Measurements from ENCODE around the gene ATRAID. TPM values are rescaled to one million over a fixed set of nuclear protein-coding genes. Genes with fewer than 3 reads are reported as not detected.

Gene ATRAID
- total RNA-seq, 1 donor from 2014 or later: 284 TPM

GRCh38 chr2:27245626-27246025 is 33.8 kb downstream of the ATRAID start:
- TF ChIP-seq, protein P1, sequence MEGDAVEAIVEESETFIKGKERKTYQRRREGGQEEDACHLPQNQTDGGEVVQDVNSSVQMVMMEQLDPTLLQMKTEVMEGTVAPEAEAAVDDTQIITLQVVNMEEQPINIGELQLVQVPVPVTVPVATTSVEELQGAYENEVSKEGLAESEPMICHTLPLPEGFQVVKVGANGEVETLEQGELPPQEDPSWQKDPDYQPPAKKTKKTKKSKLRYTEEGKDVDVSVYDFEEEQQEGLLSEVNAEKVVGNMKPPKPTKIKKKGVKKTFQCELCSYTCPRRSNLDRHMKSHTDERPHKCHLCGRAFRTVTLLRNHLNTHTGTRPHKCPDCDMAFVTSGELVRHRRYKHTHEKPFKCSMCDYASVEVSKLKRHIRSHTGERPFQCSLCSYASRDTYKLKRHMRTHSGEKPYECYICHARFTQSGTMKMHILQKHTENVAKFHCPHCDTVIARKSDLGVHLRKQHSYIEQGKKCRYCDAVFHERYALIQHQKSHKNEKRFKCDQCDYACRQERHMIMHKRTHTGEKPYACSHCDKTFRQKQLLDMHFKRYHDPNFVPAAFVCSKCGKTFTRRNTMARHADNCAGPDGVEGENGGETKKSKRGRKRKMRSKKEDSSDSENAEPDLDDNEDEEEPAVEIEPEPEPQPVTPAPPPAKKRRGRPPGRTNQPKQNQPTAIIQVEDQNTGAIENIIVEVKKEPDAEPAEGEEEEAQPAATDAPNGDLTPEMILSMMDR (IDR thresholded peaks at IDR 0.05): no peak
- Histone ChIP-seq H3K27me3 (no peaks in the 10 kb centered on the region), H3K4me3 (no peak overlapping the region), H3K9me3 (no peaks in the 10 kb centered on the region), H3K4me1 (peaks cover 0 to 10% of the 10 kb centered on the region in 2 donors), H3K36me3 (peaks cover 30 to 37% of the 10 kb centered on the region in 2 donors), H3K27ac (no peak overlapping the region)
- intact Hi-C loops (cut with DNase I): no loop called here
- no peak for DNase-seq (ENCODE audit: low spot score in 2 of 2)

- H3K4me3 ChIP-seq: no peak overlapping the region
- no peak overlapping the region for H3K27ac ChIP-seq
- DNase-seq (ENCODE audit: low spot score in 2 of 2): no peak
- H3K4me1 ChIP-seq: peaks cover 0 to 10% of the 10 kb centered on the region in 2 donors
- peaks cover 10 to 14% of the 10 kb centered on the region in 2 donors for H3K36me3 ChIP-seq
- TF ChIP-seq, protein P1 (IDR thresholded peaks at IDR 0.05): no peak
- intact Hi-C loops (cut with DNase I): no loop called here
- H3K9me3 ChIP-seq: no peaks in the 10 kb centered on the region
- no peaks in the 10 kb centered on the region for H3K27me3 ChIP-seq
Measured at GRCh38 chr2:27247893-27248292, 36.1 kb downstream of the ATRAID start.

DNA sequence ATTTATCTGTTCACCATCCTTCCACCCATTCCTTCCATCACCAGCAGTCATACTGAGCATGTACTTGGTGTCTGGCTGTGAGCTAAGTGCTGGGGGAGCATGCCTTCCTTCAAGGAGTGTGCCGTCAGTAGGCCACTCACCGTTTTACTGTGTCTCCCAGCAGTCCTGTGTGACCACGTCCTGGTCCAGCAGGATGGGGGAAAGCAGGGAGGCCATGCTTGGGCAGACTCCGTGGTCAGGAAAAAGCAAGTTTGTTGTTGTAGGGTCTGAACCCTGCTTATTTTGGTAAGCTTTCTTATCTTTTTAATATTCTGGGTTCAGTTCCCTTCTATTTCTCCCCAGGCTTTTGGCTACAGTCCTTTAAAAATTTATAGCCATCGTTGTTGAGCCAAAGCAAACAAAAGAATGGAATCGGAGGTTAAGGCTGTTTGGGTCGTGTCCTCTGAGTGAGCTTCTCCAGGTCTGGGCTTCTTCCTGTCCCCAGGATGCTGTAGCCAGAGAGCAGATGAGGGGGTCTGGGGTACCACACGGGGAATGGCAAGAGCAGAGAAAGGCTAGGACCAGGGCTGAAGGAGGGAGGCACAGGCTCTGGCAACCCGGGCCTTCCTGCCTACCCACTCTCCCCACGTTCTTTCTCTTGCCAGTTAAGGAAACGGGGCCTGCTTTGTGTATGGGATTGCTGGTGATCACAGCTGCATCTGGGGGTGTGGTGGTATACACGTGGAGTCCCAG is 37.5 kb downstream of the ATRAID start:
- peaks cover 0 to under 1% of the 10 kb centered on the region in 2 donors for H3K36me3 ChIP-seq
- TF ChIP-seq, protein P1 (IDR thresholded peaks at IDR 0.05): no peak
- peak overlapping the region; percentile 18 to 48 for H3K27ac ChIP-seq
- no peaks in the 10 kb centered on the region for H3K9me3 ChIP-seq
- peaks cover 0 to 10% of the 10 kb centered on the region in 2 donors for H3K4me1 ChIP-seq
- H3K27me3 ChIP-seq: no peaks in the 10 kb centered on the region
- DNase-seq (ENCODE audit: low spot score in 2 of 2): no peak
- no peak overlapping the region for H3K4me3 ChIP-seq
- intact Hi-C loops (cut with DNase I): no loop called here

GRCh38 chr2:27249891-27250651 is 38.2 kb downstream of the ATRAID start:
- Histone ChIP-seq H3K36me3 (no peaks in the 10 kb centered on the region), H3K27me3 (no peaks in the 10 kb centered on the region), H3K9me3 (no peaks in the 10 kb centered on the region), H3K27ac (peak overlapping the region in 1 of 2 donors; percentile 18), H3K4me1 (peaks cover 0 to 10% of the 10 kb centered on the region in 2 donors), H3K4me3 (no peak overlapping the region)
- TF ChIP-seq, protein P1 (IDR thresholded peaks at IDR 0.05): peak; percentile 38 to 55 (median 46)
- intact Hi-C loops (cut with DNase I): no loop called here
- DNase-seq (ENCODE audit: low spot score in 2 of 2): peak in 1 of 2 donors; percentile 73

DNA sequence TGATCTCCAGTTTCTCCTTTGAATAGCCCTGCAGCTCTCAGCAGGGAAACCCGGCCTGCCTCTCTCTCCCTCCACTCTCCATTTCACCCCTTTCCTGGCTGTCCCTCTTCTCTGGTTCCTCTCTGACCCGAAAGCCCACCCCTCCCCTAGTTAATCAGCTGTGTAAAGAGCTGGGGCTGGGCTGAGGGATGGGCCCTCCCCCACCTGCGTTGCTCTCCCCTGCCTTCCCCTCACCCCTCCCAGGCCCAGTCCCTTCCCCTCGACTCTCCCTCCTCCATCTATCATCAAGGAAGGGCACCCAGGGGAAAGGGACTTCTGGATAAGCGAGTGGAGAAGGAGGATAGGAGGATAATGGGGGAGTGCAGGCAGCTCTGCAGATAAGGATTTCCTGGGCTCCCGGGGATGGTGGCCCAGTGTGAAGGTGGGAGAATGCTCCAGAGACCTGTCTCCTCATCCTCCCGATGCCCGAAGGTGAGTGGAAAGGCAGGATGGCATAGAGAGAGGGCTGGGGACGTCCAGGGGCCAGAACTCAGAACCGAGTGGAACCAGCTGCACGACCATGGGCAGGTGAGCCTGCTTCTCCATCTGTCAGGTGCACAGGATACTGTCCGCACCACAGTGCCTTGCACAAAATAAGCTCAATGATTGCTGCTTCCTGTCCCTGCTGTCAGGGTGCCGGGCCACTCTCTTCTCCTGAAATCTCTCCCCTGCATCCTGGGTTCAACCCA is 39.0 kb downstream of the ATRAID start:
- TF ChIP-seq, protein P1 (IDR thresholded peaks at IDR 0.05): no peak
- H3K27ac ChIP-seq: no peak overlapping the region
- no peaks in the 10 kb centered on the region for H3K36me3 ChIP-seq
- peaks cover under 1 to 14% of the 10 kb centered on the region in 2 donors for H3K4me1 ChIP-seq
- no peaks in the 10 kb centered on the region for H3K9me3 ChIP-seq
- H3K27me3 ChIP-seq: no peaks in the 10 kb centered on the region
- intact Hi-C loops (cut with DNase I): no loop called here
- DNase-seq (ENCODE audit: low spot score in 2 of 2): no peak
- no peak overlapping the region for H3K4me3 ChIP-seq

Measured in ascending aorta (tissue), 2 donors.